ENCODE data around the gene FHDC1. TPM values are rescaled to one million over a fixed set of nuclear protein-coding genes. Genes with fewer than 3 reads are reported as not detected.

The FHDC1 gene
- polyA plus RNA-seq, 3 donors = 0.21 TPM; not detected in 2

DNA sequence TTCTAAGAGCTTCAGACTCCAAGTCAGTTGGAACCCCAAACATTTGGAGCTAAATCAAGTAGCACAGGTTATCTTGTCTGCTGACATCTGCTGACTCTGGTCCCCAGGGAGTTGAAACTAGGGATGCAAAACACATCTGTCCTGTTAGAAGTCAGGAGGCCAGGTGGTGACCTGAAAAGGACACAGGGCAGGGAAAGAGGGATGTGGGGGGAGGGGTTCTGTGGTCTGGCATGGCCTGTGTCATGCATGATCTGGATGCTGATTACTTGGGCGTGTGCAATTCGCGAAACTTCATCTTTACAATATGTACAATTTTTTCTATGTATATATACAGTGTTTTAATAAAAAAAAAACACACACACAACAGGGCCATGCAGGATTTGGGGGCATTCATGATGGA is 55.3 kb downstream of the FHDC1 start:
- no peak overlapping the region for H3K4me2 ChIP-seq (replicated peaks; ENCODE audit: extremely low read depth, low read length, poor library complexity, severe bottlenecking)
- no peaks in the 10 kb centered on the region for H3K36me3 ChIP-seq (replicated peaks in 1 of 2; ENCODE audit: control insufficient read depth in 1 of 2, insufficient read depth in 2 of 2, low read length in 2 of 2)
- Mint-ChIP-seq H3K4me3 (no peak overlapping the region), H3K27me3 (ENCODE audit: low read depth in 3 of 3) (peaks cover 0 to 12% (median 1%) of the 10 kb centered on the region in 3 donors), H3K36me3 (no peaks in the 10 kb centered on the region), H3K27ac (no peak overlapping the region), H3K4me1 (peaks cover 4% of the 10 kb centered on the region), H3K9me3 (peaks cover 0 to 2% (median 0%) of the 10 kb centered on the region in 7 donors)
- TF ChIP-seq, protein P1, sequence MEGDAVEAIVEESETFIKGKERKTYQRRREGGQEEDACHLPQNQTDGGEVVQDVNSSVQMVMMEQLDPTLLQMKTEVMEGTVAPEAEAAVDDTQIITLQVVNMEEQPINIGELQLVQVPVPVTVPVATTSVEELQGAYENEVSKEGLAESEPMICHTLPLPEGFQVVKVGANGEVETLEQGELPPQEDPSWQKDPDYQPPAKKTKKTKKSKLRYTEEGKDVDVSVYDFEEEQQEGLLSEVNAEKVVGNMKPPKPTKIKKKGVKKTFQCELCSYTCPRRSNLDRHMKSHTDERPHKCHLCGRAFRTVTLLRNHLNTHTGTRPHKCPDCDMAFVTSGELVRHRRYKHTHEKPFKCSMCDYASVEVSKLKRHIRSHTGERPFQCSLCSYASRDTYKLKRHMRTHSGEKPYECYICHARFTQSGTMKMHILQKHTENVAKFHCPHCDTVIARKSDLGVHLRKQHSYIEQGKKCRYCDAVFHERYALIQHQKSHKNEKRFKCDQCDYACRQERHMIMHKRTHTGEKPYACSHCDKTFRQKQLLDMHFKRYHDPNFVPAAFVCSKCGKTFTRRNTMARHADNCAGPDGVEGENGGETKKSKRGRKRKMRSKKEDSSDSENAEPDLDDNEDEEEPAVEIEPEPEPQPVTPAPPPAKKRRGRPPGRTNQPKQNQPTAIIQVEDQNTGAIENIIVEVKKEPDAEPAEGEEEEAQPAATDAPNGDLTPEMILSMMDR (IDR thresholded peaks at IDR 0.05) = no peak
- no peak overlapping the region for H3K4me3 ChIP-seq (replicated peaks in 1 of 3; ENCODE audit: low read depth in 2 of 3, low read length in 3 of 3)
- H3K27ac ChIP-seq (ENCODE audit: low read depth in 1 of 2, low read length in 2 of 2) = no peak overlapping the region
- no peaks in the 10 kb centered on the region for H3K27me3 ChIP-seq (ENCODE audit: control insufficient read depth in 2 of 2, insufficient read depth in 2 of 2, low read length in 2 of 2)
- DNase-seq = no peak
- peaks cover 0 to 3% of the 10 kb centered on the region in 2 donors for H3K4me1 ChIP-seq (ENCODE audit: control insufficient read depth in 1 of 2, insufficient read depth in 2 of 2, low read length in 2 of 2)
- H3K9ac ChIP-seq (ENCODE audit: insufficient read depth, low read length, poor library complexity, severe bottlenecking) = no peak overlapping the region
- no peaks in the 10 kb centered on the region for H3K79me2 ChIP-seq (ENCODE audit: insufficient read depth, low read length)
- no CpG with 5 or more reads among the region's 3 CpGs for WGBS (ENCODE audit: insufficient coverage)
- H2AFZ ChIP-seq (ENCODE audit: insufficient read depth, low read depth, low read length, poor library complexity, severe bottlenecking) = no peak overlapping the region
- intact Hi-C loops (cut with micrococcal nuclease) = no loop called here
- no peaks in the 10 kb centered on the region for H3K9me3 ChIP-seq (replicated peaks in 1 of 2; ENCODE audit: control insufficient read depth in 1 of 2, insufficient read depth in 1 of 2, low read length in 2 of 2)
- H4K20me1 ChIP-seq (ENCODE audit: insufficient read depth, low read length) = no peaks in the 10 kb centered on the region

DNA sequence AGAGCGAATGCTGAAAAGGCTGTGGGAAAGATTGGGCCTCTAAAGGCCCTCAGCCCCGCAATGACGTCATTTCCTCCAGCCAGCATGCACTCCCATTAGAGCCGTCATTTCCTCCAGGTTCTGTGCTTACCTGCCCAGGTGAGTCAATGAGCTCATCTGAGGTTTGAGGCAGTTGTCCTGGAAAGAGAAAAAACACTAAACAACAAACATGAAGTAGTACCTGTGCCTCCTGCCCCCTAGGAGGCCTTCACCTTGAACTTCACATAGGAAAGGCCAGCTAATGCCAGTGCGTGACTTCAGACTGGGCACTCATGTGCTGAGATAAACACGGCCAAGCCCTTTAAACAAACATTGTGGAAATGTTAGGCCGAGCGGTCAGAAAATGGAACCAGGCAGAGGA is 55.9 kb downstream of the FHDC1 start:
- TF ChIP-seq, protein P1 (IDR thresholded peaks at IDR 0.05) = no peak
- no peak overlapping the region for H3K9ac ChIP-seq (ENCODE audit: insufficient read depth, low read length, poor library complexity, severe bottlenecking)
- no peaks in the 10 kb centered on the region for H3K79me2 ChIP-seq (ENCODE audit: insufficient read depth, low read length)
- H4K20me1 ChIP-seq (ENCODE audit: insufficient read depth, low read length) = no peaks in the 10 kb centered on the region
- no peak overlapping the region for H3K27ac Mint-ChIP-seq
- peaks cover 0 to 4% of the 10 kb centered on the region in 2 donors for H3K4me1 ChIP-seq (ENCODE audit: control insufficient read depth in 1 of 2, insufficient read depth in 2 of 2, low read length in 2 of 2)
- peaks cover 0 to 8% (median 1%) of the 10 kb centered on the region in 3 donors for H3K27me3 Mint-ChIP-seq (ENCODE audit: low read depth in 3 of 3)
- DNase-seq = no peak
- intact Hi-C loops (cut with micrococcal nuclease) = no loop called here
- no peaks in the 10 kb centered on the region for H3K27me3 ChIP-seq (ENCODE audit: control insufficient read depth in 2 of 2, insufficient read depth in 2 of 2, low read length in 2 of 2)
- WGBS (ENCODE audit: insufficient coverage) = 85% methylated on average over 5 of the region's 8 CpGs
- no peaks in the 10 kb centered on the region for H3K36me3 ChIP-seq (replicated peaks in 1 of 2; ENCODE audit: control insufficient read depth in 1 of 2, insufficient read depth in 2 of 2, low read length in 2 of 2)
- peaks cover 7% of the 10 kb centered on the region for H3K4me1 Mint-ChIP-seq
- no peak overlapping the region for H2AFZ ChIP-seq (ENCODE audit: insufficient read depth, low read depth, low read length, poor library complexity, severe bottlenecking)
- H3K27ac ChIP-seq (ENCODE audit: low read depth in 1 of 2, low read length in 2 of 2) = no peak overlapping the region
- H3K9me3 ChIP-seq (replicated peaks in 1 of 2; ENCODE audit: control insufficient read depth in 1 of 2, insufficient read depth in 1 of 2, low read length in 2 of 2) = no peaks in the 10 kb centered on the region
- H3K4me2 ChIP-seq (replicated peaks; ENCODE audit: extremely low read depth, low read length, poor library complexity, severe bottlenecking) = no peak overlapping the region
- no peak overlapping the region for H3K4me3 ChIP-seq (replicated peaks in 1 of 3; ENCODE audit: low read depth in 2 of 3, low read length in 3 of 3)
- H3K4me3 Mint-ChIP-seq = no peak overlapping the region
- H3K36me3 Mint-ChIP-seq = no peaks in the 10 kb centered on the region
- H3K9me3 Mint-ChIP-seq = no peaks in the 10 kb centered on the region
